Measurements from ENCODE around the gene VIT. TPM values are rescaled to one million over a fixed set of nuclear protein-coding genes. Genes with fewer than 3 reads are reported as not detected.
A peak's percentile ranks its signal among the peaks of the same experiment; 100 is the strongest.

The VIT gene
- polyA plus RNA-seq, 1 of the 3 experiments (the other 2 are of a cell fraction) = not detected

DNA sequence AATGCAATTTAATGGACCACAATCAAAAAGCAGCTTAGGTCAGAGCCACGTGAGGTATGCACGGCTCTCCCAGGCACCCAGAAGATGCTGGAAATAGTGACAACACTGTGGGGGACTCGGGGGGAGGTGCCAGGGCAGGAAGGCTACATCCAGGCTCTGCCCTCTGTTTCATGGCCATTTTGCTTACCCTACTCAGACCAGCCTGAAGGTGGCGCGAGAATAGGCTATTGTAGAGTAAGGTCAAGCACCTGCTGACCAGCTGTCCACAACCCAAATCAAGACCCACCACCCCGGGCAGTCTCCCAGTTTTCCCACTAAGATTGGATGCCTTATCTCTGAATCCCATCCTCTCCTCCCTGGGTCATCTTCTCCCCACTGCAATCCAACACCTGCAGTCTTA lies 115.7 kb downstream of the VIT start:
- Histone ChIP-seq H3F3A (replicated peaks; ENCODE audit: insufficient read depth) (no peaks in the 10 kb centered on the region), H3K27ac (ENCODE audit: low read depth in 2 of 2, low read length in 1 of 2) (no peak overlapping the region), H3K4me2 (no peak overlapping the region), H3K9me3 (no peaks in the 10 kb centered on the region), H3K9me2 (no peaks in the 10 kb centered on the region), H3K9ac (no peak overlapping the region), H3K79me2 (ENCODE audit: insufficient read depth) (no peaks in the 10 kb centered on the region), H4K20me1 (ENCODE audit: insufficient read depth) (no peaks in the 10 kb centered on the region), H2AFZ (ENCODE audit: low read depth) (no peak overlapping the region), H3K4me1 (ENCODE audit: control insufficient read depth in 1 of 2, insufficient read depth in 2 of 2, low read depth in 1 of 2, low read length in 1 of 2) (no peaks in the 10 kb centered on the region), H3K36me3 (replicated peaks in 1 of 2; ENCODE audit: control insufficient read depth in 1 of 2, insufficient read depth in 2 of 2, low read length in 1 of 2) (no peaks in the 10 kb centered on the region), H3K4me3 (ENCODE audit: low read depth in 2 of 2, low read length in 1 of 2) (no peak overlapping the region), H3K27me3 (ENCODE audit: insufficient read depth) (no peaks in the 10 kb centered on the region)
- no peak for TF ChIP-seq YY1 (IDR thresholded peaks at IDR 0.05; ENCODE audit: low read depth)
- TF ChIP-seq, protein P1, sequence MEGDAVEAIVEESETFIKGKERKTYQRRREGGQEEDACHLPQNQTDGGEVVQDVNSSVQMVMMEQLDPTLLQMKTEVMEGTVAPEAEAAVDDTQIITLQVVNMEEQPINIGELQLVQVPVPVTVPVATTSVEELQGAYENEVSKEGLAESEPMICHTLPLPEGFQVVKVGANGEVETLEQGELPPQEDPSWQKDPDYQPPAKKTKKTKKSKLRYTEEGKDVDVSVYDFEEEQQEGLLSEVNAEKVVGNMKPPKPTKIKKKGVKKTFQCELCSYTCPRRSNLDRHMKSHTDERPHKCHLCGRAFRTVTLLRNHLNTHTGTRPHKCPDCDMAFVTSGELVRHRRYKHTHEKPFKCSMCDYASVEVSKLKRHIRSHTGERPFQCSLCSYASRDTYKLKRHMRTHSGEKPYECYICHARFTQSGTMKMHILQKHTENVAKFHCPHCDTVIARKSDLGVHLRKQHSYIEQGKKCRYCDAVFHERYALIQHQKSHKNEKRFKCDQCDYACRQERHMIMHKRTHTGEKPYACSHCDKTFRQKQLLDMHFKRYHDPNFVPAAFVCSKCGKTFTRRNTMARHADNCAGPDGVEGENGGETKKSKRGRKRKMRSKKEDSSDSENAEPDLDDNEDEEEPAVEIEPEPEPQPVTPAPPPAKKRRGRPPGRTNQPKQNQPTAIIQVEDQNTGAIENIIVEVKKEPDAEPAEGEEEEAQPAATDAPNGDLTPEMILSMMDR (IDR thresholded peaks at IDR 0.05) = peak; percentile 46
- peak; percentile 36; the same call in 1 of the 2 replicates for TF ChIP-seq RAD21 (IDR thresholded peaks at IDR 0.05; ENCODE audit: low read length)
- TF ChIP-seq, protein P2, sequence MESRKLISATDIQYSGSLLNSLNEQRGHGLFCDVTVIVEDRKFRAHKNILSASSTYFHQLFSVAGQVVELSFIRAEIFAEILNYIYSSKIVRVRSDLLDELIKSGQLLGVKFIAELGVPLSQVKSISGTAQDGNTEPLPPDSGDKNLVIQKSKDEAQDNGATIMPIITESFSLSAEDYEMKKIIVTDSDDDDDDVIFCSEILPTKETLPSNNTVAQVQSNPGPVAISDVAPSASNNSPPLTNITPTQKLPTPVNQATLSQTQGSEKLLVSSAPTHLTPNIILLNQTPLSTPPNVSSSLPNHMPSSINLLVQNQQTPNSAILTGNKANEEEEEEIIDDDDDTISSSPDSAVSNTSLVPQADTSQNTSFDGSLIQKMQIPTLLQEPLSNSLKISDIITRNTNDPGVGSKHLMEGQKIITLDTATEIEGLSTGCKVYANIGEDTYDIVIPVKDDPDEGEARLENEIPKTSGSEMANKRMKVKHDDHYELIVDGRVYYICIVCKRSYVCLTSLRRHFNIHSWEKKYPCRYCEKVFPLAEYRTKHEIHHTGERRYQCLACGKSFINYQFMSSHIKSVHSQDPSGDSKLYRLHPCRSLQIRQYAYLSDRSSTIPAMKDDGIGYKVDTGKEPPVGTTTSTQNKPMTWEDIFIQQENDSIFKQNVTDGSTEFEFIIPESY (IDR thresholded peaks at IDR 0.05; ENCODE audit: borderline replicate concordance, low read depth) = no peak
- CTCF ChIA-PET = interaction anchor here (0.7 to 1.8 kb wide), 9 partner anchors 9 to 465 kb away, joined by 3 to 11 read pairs (median 4); no protein-coding TSS in a partner anchor
- POLR2A ChIA-PET = no interaction called here
- DNase-seq = peak; percentile 53
- 7% methylated on average over 5 of the region's 6 CpGs for WGBS (ENCODE audit: low lambda C conversion rate)

DNA sequence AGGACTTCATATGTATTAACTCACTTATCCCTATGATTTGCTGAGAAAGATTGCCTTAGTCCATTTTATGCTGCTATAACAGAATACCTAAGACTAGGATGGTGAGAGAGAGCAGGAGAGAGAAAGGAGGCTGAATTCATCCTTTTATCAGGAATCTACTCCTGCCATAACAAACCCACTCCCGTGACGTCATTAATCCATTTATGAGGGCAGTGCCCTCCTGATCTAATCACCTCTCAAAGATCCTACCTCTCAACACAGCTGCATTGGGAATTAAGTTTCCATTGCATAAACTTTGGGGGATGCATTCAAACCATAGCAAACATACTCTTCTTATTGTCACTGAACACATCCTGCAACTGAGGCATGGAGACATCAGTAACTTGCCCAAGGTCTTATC lies 122.0 kb downstream of the VIT start:
- POLR2A ChIA-PET = no interaction called here
- no peak overlapping the region for H3K9ac ChIP-seq
- WGBS (ENCODE audit: low lambda C conversion rate) = 57% methylated on average over 2 of the region's 2 CpGs
- CTCF ChIA-PET = interaction anchor here (0.9 to 1.5 kb wide), 2 partner anchors 12 to 16 kb away, joined by 3 to 6 read pairs; no protein-coding TSS in a partner anchor
- no peak overlapping the region for H3K4me3 ChIP-seq (ENCODE audit: low read depth in 2 of 2, low read length in 1 of 2)
- no peaks in the 10 kb centered on the region for H3K79me2 ChIP-seq (ENCODE audit: insufficient read depth)
- no peak for DNase-seq
- H3K4me2 ChIP-seq = no peak overlapping the region
- TF ChIP-seq, protein P1 (IDR thresholded peaks at IDR 0.05) = no peak
- TF ChIP-seq FOXM1 (IDR thresholded peaks at IDR 0.05; ENCODE audit: low read depth) (no peak), YY1 (IDR thresholded peaks at IDR 0.05; ENCODE audit: low read depth) (no peak), GATA2 (CRISPR knock-in tag; IDR thresholded peaks at IDR 0.05) (no peak), SIN3A (IDR thresholded peaks at IDR 0.05; ENCODE audit: borderline replicate concordance, low read depth, low read length) (no peak), RCOR1 (IDR thresholded peaks at IDR 0.05; ENCODE audit: low read length) (no peak), TAF1 (IDR thresholded peaks at IDR 0.05; ENCODE audit: borderline replicate concordance, low read depth, low read length) (no peak), TEAD4 (IDR thresholded peaks at IDR 0.05; ENCODE audit: borderline replicate concordance, insufficient read depth) (no peak)
- TF ChIP-seq, protein P3, sequence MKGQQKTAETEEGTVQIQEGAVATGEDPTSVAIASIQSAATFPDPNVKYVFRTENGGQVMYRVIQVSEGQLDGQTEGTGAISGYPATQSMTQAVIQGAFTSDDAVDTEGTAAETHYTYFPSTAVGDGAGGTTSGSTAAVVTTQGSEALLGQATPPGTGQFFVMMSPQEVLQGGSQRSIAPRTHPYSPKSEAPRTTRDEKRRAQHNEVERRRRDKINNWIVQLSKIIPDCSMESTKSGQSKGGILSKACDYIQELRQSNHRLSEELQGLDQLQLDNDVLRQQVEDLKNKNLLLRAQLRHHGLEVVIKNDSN (IDR thresholded peaks at IDR 0.05; ENCODE audit: borderline replicate concordance, low read depth) = no peak
- TF ChIP-seq, protein P4, sequence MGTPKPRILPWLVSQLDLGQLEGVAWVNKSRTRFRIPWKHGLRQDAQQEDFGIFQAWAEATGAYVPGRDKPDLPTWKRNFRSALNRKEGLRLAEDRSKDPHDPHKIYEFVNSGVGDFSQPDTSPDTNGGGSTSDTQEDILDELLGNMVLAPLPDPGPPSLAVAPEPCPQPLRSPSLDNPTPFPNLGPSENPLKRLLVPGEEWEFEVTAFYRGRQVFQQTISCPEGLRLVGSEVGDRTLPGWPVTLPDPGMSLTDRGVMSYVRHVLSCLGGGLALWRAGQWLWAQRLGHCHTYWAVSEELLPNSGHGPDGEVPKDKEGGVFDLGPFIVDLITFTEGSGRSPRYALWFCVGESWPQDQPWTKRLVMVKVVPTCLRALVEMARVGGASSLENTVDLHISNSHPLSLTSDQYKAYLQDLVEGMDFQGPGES (IDR thresholded peaks at IDR 0.05; ENCODE audit: low read depth, low read length) = no peak
- TF ChIP-seq, protein P5, sequence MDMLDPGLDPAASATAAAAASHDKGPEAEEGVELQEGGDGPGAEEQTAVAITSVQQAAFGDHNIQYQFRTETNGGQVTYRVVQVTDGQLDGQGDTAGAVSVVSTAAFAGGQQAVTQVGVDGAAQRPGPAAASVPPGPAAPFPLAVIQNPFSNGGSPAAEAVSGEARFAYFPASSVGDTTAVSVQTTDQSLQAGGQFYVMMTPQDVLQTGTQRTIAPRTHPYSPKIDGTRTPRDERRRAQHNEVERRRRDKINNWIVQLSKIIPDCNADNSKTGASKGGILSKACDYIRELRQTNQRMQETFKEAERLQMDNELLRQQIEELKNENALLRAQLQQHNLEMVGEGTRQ (IDR thresholded peaks at IDR 0.05; ENCODE audit: borderline replicate concordance, low read depth, low read length) = no peak
- H3K9me3 ChIP-seq = no peaks in the 10 kb centered on the region
- H3F3A ChIP-seq (replicated peaks; ENCODE audit: insufficient read depth) = no peaks in the 10 kb centered on the region
- H2AFZ ChIP-seq (ENCODE audit: low read depth) = no peak overlapping the region
- no peaks in the 10 kb centered on the region for H3K4me1 ChIP-seq (ENCODE audit: control insufficient read depth in 1 of 2, insufficient read depth in 2 of 2, low read depth in 1 of 2, low read length in 1 of 2)
- H3K27me3 ChIP-seq (ENCODE audit: insufficient read depth) = no peaks in the 10 kb centered on the region
- H3K27ac ChIP-seq (ENCODE audit: low read depth in 2 of 2, low read length in 1 of 2) = no peak overlapping the region
- H3K9me2 ChIP-seq = no peaks in the 10 kb centered on the region
- no peaks in the 10 kb centered on the region for H3K36me3 ChIP-seq (replicated peaks in 1 of 2; ENCODE audit: control insufficient read depth in 1 of 2, insufficient read depth in 2 of 2, low read length in 1 of 2)
- no peaks in the 10 kb centered on the region for H4K20me1 ChIP-seq (ENCODE audit: insufficient read depth)

Measured in SK-N-SH (cell line).